PC-9 (cell line): ENCODE measurements around the gene C7orf25. TPM values are rescaled to one million over a fixed set of nuclear protein-coding genes. Genes with fewer than 3 reads are reported as not detected.

Experiments used
- BruUV-seq: library from RNA; stranded (reverse); fragments of 400-500 nt; replicated peaks from 2 replicates; lab custom pipeline; 2021; lab: Mats Ljungman, UMichigan
- CTCF ChIA-PET: fragments of 300-600 bp; sonication (Branson Sonifier 250); formaldehyde crosslinking; loops from one replicate; lab custom pipeline; 2022; ENCODE audit warnings: antibody characterized with exemption; lab: Charles Lee
- POLR2A ChIA-PET: fragments of 300-600 bp; sonication (Branson Sonifier 250); formaldehyde crosslinking; loops from one replicate; lab custom pipeline; 2022; ENCODE audit warnings: antibody characterized with exemption; ENCODE audit not compliant: unreplicated experiment; lab: Charles Lee
- DNase-seq, 2 experiments: peaks; one replicate each; pipeline versions ENCODE4 v3.0.0 to v3.0.0-alpha.2; 2015 to 2022; ENCODE audit warnings: mixed read lengths in 1 of 2
- H2AFZ ChIP-seq: fragments of 200-600 bp; sonication (generic); 2 replicates; pipeline ENCODE4 v1.8.1; 2017; ENCODE audit warnings: antibody characterized with exemption
- H3F3A ChIP-seq: fragments of 200-600 bp; sonication (generic); 2 replicates; pipeline ENCODE4 v1.8.1; 2017; ENCODE audit warnings: antibody characterized with exemption, mild to moderate bottlenecking, low read depth; ENCODE audit not compliant: insufficient read depth
- H3K27ac ChIP-seq: fragments of 200-600 bp; sonication (generic); 2 replicates; pipeline ENCODE4 v1.6.1; 2016; ENCODE audit warnings: mixed run types
- H3K27me3 ChIP-seq: fragments of 200-600 bp; sonication (generic); 2 replicates; pipeline ENCODE4 v1.6.1; 2016; ENCODE audit warnings: low read depth, mixed run types; ENCODE audit not compliant: insufficient read depth
- H3K36me3 ChIP-seq: fragments of 200-600 bp; sonication (generic); 2 replicates; pipeline ENCODE4 v1.6.1; 2016; ENCODE audit warnings: low read depth, mixed run types
- H3K4me1 ChIP-seq: fragments of 200-600 bp; sonication (generic); replicated peaks from 2 replicates; pipeline ENCODE4 v1.6.1; 2016; ENCODE audit warnings: mixed run types; ENCODE audit not compliant: insufficient read depth
- H3K4me2 ChIP-seq: fragments of 200-600 bp; sonication (generic); 2 replicates; pipeline ENCODE4 v1.6.1; 2017; ENCODE audit warnings: mixed run types
- H3K4me3 ChIP-seq: fragments of 200-600 bp; sonication (generic); 2 replicates; pipeline ENCODE4 v1.6.1; 2016; ENCODE audit warnings: mixed run types
- H3K79me2 ChIP-seq: fragments of 200-600 bp; sonication (generic); 2 replicates; pipeline ENCODE4 v1.6.1; 2017; ENCODE audit warnings: low read depth, mixed run types
- H3K9me2 ChIP-seq: fragments of 200-600 bp; sonication (generic); 2 replicates; pipeline ENCODE4 v1.8.1; 2017; ENCODE audit warnings: mild to moderate bottlenecking; ENCODE audit not compliant: insufficient read depth
- H3K9me3 ChIP-seq: fragments of 200-600 bp; sonication (generic); 2 replicates; pipeline ENCODE4 v1.8.1; 2016; ENCODE audit warnings: low read depth; ENCODE audit not compliant: insufficient read depth
- H4K20me1 ChIP-seq: fragments of 200-600 bp; sonication (generic); 2 replicates; pipeline ENCODE4 v1.8.1; 2017; ENCODE audit not compliant: insufficient read depth
- EZH2 ChIP-seq: fragments of 200-600 bp; sonication (generic); IDR thresholded peaks from 2 replicates; pipeline ENCODE4 v1.8.0; 2017; ENCODE audit warnings: antibody characterized with exemption, low read depth
- intact Hi-C: fragments of 100-400 bp; cut with micrococcal nuclease; formaldehyde crosslinking; loops from one replicate; pipeline ENCODE4 v1.10.0; 2022; ENCODE audit not compliant: unreplicated experiment
- total RNA-seq: library from RNA; stranded (reverse); gene quantifications from 2 replicates; pipeline ENCODE4 v1.2.3, GENCODE V29; 2021
- TF ChIP-seq, protein P1 (sequence below): fragments of 200-600 bp; sonication (generic); conservative IDR thresholded peaks from 2 replicates; pipeline ENCODE4 v1.6.1; 2017; ENCODE audit warnings: mixed run types, antibody characterized with exemption, mild to moderate bottlenecking, moderate library complexity

The C7orf25 gene
- total RNA-seq, 1 experiment from 2014 or later, result 7.3 TPM

- Histone ChIP-seq H3K9me3 (no peaks in the 10 kb centered on the region), H3K27me3 (no peaks in the 10 kb centered on the region), H3K27ac (peak overlapping the region; percentile 30; the same call in 1 of the 2 replicates), H3K4me1 (peaks cover 30% of the 10 kb centered on the region), H3K9me2 (no peaks in the 10 kb centered on the region), H3F3A (0 out of 2 replicates have a peak, but pooled peaks cover 3% of the 10 kb centered on the region), H3K36me3 (peaks cover 32% of the 10 kb centered on the region), H2AFZ (peak overlapping the region; percentile 89), H3K4me2 (peak overlapping the region; percentile 93), H3K4me3 (peak overlapping the region; percentile 81), H3K79me2 (peaks cover 87% of the 10 kb centered on the region), H4K20me1 (peaks cover 30% of the 10 kb centered on the region)
- ChIA-PET CTCF (interaction anchor here (0.7 to 1.1 kb wide), 2 partner anchors 43 to 651 kb away, joined by 3 to 6 read pairs; partner anchors contain the start of gene STK17A), POLR2A (interaction anchor here (0.6 to 1.2 kb wide), 3 partner anchors 44 to 938 kb away, joined by 3 to 17 read pairs (median 3); partner anchors contain the start of gene MRPS24)
- no peak for TF ChIP-seq EZH2
- TF ChIP-seq, protein P1, sequence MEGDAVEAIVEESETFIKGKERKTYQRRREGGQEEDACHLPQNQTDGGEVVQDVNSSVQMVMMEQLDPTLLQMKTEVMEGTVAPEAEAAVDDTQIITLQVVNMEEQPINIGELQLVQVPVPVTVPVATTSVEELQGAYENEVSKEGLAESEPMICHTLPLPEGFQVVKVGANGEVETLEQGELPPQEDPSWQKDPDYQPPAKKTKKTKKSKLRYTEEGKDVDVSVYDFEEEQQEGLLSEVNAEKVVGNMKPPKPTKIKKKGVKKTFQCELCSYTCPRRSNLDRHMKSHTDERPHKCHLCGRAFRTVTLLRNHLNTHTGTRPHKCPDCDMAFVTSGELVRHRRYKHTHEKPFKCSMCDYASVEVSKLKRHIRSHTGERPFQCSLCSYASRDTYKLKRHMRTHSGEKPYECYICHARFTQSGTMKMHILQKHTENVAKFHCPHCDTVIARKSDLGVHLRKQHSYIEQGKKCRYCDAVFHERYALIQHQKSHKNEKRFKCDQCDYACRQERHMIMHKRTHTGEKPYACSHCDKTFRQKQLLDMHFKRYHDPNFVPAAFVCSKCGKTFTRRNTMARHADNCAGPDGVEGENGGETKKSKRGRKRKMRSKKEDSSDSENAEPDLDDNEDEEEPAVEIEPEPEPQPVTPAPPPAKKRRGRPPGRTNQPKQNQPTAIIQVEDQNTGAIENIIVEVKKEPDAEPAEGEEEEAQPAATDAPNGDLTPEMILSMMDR, result no peak
- BruUV-seq, result no TSS peak
- intact Hi-C loops, result loop anchor here (2.0 kb wide), 1 partner anchor 19 kb away; the partner anchor contains the start of gene C7orf25
- no peak for DNase-seq
These were observed 19.6 kb upstream of the C7orf25 start for GRCh38 chr7:42931447-42931833.

DNA sequence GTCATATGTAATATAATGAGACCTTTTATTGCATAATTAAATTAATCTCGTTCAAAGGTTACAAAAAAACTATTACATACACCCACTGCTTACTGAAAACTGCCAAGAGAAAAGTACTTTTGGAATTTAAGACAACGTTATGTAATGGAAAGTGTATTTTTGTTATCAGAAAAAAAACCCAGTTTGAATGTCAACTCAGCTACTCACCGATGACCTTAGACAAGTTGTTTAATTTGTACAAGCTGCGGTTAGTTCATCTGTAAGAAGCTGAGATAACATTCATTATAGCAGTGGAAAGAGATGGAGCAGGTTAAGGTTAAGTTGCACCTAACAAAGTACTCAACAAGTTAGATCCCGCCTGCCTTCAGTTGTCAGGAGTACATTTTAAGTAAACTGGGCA is 19.0 kb upstream of the C7orf25 start:
- intact Hi-C loops, result loop anchor here (2.0 kb wide), 1 partner anchor 18 kb away; the partner anchor contains the start of gene C7orf25
- peaks cover 30% of the 10 kb centered on the region for H3K4me1 ChIP-seq

GRCh38 chr7:42929449-42929848 is 17.6 kb upstream of the C7orf25 start:
- DNase-seq, result no peak
- ChIA-PET CTCF (interaction anchor here (0.6 kb wide), 1 partner anchor 850 kb away, joined by 7 read pairs; no protein-coding TSS in a partner anchor), POLR2A (interaction anchor here (0.6 kb wide), 2 partner anchors 9 to 1219 kb away, joined by 3 read pairs; no protein-coding TSS in a partner anchor)
- TF ChIP-seq EZH2, result no peak
- TF ChIP-seq, protein P1, result no peak
- H3K4me2 ChIP-seq, result peak overlapping the region; percentile 93
- H3K27me3 ChIP-seq, result no peaks in the 10 kb centered on the region
- no TSS peak for BruUV-seq
- peaks cover 26% of the 10 kb centered on the region; the same call in 1 of the 2 replicates for H3K36me3 ChIP-seq
- H3K4me3 ChIP-seq, result no peak overlapping the region; the same call in 1 of the 2 replicates
- peaks cover 77% of the 10 kb centered on the region for H3K79me2 ChIP-seq
- H3F3A ChIP-seq, result 0 out of 2 replicates have a peak, but pooled peaks cover 3% of the 10 kb centered on the region
- H4K20me1 ChIP-seq, result peaks cover 37% of the 10 kb centered on the region
- H3K9me2 ChIP-seq, result no peaks in the 10 kb centered on the region
- no peak overlapping the region for H2AFZ ChIP-seq
- H3K4me1 ChIP-seq, result peaks cover 30% of the 10 kb centered on the region
- H3K27ac ChIP-seq, result no peak overlapping the region
- intact Hi-C loops, result no loop called here
- no peaks in the 10 kb centered on the region for H3K9me3 ChIP-seq

More for the DNA sequence above, 19.0 kb upstream of the C7orf25 start:
- 0 out of 2 replicates have a peak overlapping the region, but pooled peaks have one; percentile 0 for H3K27ac ChIP-seq
- H3K79me2 ChIP-seq, result peaks cover 86% of the 10 kb centered on the region
- H2AFZ ChIP-seq, result no peak overlapping the region
- peaks cover 35% of the 10 kb centered on the region for H3K36me3 ChIP-seq
- ChIA-PET POLR2A (no interaction called here), CTCF (no interaction called here)
- peaks cover 30% of the 10 kb centered on the region for H4K20me1 ChIP-seq
- H3F3A ChIP-seq, result 0 out of 2 replicates have a peak, but pooled peaks cover 3% of the 10 kb centered on the region
- no peak for TF ChIP-seq EZH2
- TF ChIP-seq, protein P1, result no peak
- no peaks in the 10 kb centered on the region for H3K27me3 ChIP-seq
- no peak for DNase-seq
- peak overlapping the region; percentile 81 for H3K4me3 ChIP-seq
- no TSS peak for BruUV-seq
- peak overlapping the region; percentile 93 for H3K4me2 ChIP-seq
- H3K9me3 ChIP-seq, result no peaks in the 10 kb centered on the region
- H3K9me2 ChIP-seq, result no peaks in the 10 kb centered on the region
